Activated T-cell treated with anti-CD3 and anti-CD28 coated beads for 4 hours (primary cell): ENCODE results near the gene SLC44A1.

ENCODE experiments used
- DNase-seq: peaks from one replicate; pipeline ENCODE4 v3.0.0-alpha.2; 2020

Gene SLC44A1

GRCh38 chr9:105438141-105438806, 193.8 kb downstream of the SLC44A1 start:
- no peak for DNase-seq

DNA sequence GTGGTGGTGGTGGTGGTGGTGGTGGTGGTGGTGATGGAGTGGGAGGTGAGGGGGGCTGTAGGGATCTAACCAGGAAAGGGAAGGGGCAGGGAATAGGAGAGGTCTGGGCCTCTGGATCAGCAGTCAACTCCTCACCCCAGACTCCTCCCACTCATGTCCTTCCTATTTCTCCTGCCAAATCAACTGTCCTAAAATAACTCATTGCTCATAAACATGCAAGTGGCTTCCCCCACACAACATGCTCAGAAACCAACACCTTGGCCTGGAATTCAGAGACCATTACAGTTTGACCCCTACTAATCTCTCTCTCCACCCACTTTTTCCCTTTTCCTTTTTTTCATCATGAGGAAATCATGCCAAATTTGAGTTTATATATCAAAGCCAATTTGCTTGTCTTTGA, 195.0 kb downstream of the SLC44A1 start:
- DNase-seq: no peak

- DNase-seq: no peak
These were observed 197.2 kb downstream of the SLC44A1 start for GRCh38 chr9:105441616-105442160.

- DNase-seq: no peak
These were observed 198.7 kb downstream of the SLC44A1 start for GRCh38 chr9:105443121-105443520.

GRCh38 chr9:105444130-105444529, 199.7 kb downstream of the SLC44A1 start:
- DNase-seq: no peak

GRCh38 chr9:105445203-105445881, 200.9 kb downstream of the SLC44A1 start:
- no peak for DNase-seq

GRCh38 chr9:105447386-105447813, 202.9 kb downstream of the SLC44A1 start:
- DNase-seq: no peak

GRCh38 chr9:105447814-105448812, 203.7 kb downstream of the SLC44A1 start, which contains the start of gene FSD1L:
FSD1L (plus strand) TSS chr9:105448034; CDS start chr9:105448221, 187 bp downstream.
- DNase-seq: peak; percentile 64

DNA sequence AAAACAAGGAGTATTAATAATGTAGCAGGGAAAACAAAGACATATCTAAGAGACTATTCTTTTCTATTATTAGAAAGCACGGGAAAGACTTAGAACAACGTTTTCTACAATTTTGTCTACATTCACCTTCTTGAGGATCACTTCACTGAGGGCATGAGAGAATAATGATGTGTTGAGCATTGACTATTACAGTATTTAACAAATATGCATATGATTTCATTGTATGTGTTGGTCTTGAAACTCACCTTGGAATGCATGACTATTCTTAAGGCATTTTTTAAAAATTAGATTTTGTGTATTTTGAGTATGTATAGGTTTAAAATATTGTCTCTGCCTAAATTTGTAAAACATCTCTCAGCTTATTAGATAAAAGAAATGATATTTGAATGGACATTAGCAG, 204.6 kb downstream of the SLC44A1 start:
- DNase-seq: no peak

DNA sequence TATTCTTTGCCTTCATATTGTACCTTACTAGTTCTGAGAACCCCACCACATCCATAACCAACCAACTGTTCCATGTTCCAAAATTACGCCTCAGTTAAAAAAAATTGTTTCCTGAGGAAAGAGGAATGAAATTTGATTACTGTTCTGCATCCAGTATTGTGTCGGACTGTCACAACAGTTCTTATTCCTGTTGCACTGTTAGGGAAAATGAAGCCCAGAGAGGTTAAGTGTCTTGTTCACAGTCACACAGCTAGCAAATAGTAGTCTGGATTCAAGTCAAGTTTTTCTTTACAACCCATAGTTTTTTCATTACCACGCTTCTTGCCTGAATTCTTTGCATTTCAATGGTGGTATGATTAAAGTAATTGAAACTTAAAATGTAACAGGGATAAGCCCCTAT, 207.7 kb downstream of the SLC44A1 start:
- no peak for DNase-seq

- no peak for DNase-seq
These were observed 211.5 kb downstream of the SLC44A1 start for GRCh38 chr9:105455836-105456475.

GRCh38 chr9:105457560-105458294, 213.3 kb downstream of the SLC44A1 start:
- no peak for DNase-seq

DNA sequence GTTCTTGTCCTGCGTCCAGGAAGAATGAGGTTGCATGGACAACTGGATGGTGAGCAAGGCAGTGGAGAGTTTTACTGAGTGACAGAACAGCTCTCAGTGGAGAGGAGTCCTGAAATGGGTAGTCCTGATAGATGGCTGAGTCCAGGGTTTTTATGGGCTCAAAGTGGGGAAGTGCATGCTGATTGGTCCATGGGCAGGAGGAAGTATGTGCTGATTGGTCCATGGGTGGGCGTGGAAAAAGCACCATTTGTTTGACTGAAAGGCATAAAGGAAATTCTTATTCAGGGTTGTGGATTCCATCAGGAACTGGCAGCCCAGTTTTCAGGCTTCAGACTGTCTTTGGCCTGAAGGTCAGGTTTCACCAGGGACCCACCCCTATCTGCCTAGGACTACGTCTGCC, 214.0 kb downstream of the SLC44A1 start:
- DNase-seq: no peak

DNA sequence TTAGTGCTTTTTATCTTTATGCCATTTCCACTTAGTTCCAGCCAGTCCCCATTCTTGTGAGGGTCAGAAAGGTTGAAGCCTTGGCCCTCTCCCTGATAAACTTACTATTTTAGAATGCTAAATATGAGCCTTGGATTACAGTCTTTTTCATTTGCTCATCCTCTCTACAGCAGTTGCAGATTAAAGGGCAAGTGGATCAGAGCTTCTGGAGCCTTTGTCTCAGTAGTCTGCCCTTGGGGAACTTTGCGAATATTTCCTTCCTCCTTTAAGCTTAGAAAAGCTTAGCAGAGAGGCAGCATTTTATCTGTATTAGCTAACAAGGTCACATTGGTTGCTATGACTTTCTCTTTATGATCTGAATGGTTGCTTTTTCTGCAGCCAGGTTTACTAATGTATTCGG, 214.9 kb downstream of the SLC44A1 start:
- no peak for DNase-seq

DNA sequence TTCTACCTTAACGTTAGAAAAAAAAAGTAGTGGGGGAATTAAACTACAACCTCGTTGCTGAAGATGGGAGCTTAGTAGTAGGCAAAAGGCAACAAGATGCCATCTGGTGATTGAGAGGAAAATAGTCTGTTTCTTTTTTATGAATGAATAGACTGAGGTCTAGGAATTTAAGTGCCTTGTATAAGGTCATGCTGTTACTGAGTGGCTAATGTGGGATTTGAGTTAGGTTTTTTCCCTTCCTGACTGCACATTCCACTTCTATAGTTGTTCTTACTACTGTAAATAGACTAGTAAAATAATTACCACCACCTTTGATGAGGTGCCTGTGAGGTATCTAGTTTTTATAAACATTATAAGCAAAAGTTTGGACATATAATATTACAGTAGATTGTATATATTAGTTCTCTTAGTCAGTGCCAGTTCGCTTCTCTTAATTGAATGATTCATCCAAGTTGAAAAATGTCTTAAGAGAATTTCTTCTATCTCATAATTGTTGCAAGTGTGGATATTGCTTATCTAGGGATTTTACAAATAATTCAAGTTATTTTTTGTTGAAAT, 222.5 kb downstream of the SLC44A1 start:
- DNase-seq: no peak

GRCh38 chr9:105468875-105469274, 224.4 kb downstream of the SLC44A1 start:
- no peak for DNase-seq

DNA sequence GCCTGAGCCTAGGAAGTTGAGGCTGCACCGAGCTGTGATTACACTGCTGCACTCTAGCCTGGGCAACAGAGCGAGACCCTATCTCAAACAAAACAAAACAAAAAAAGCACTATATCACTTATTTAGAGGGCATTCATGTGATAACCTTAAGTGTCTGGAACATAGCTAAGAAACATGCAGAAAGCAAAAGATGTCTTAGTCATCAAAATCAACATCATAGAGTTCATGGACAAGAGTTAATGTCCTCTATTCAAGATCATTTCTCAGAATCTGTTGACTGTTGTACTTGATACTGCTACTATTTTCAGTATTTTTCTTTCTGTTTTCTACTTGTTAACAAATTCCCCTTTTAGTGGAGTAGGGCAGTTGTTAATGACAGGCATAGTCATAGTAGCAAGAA, 228.8 kb downstream of the SLC44A1 start:
- no peak for DNase-seq

GRCh38 chr9:105475302-105475701, 230.9 kb downstream of the SLC44A1 start:
- no peak for DNase-seq

DNA sequence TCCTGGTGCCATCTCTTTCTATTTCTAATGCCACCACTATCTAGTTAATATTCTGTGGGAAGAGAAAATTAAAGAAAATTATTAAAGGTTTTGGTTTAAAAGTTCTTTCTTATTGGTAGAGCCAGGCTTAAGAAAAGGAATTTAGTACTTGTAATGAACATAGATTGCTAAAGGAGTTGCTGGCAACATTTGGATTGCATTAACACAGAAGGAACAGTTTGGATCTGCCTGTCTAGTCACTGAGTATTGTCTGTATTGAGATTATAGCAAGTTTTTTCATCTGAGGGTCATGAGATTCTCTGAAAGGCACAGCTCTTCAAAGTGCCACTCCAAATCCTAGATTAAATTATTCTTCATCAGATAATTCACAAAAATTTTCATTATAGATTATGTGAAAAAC, 235.4 kb downstream of the SLC44A1 start:
- DNase-seq: no peak

DNA sequence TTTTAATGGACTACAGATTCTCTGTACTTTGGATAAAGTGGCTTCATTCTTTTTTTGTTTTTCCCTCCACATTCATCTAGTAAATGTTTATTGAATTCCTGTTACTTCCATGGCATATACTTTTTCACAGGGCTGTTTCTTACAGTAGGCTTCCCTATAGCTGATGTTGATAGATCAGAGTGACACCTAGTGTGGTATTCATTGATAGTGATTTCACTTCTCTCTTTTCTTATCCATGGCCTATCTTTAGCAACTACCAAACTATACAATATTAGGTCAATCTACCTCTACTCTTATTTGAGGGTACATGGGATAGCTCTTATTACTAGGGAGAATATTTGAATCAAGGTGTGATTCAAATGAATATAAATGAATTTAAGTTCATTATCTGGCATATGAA, 239.2 kb downstream of the SLC44A1 start:
- no peak for DNase-seq

DNA sequence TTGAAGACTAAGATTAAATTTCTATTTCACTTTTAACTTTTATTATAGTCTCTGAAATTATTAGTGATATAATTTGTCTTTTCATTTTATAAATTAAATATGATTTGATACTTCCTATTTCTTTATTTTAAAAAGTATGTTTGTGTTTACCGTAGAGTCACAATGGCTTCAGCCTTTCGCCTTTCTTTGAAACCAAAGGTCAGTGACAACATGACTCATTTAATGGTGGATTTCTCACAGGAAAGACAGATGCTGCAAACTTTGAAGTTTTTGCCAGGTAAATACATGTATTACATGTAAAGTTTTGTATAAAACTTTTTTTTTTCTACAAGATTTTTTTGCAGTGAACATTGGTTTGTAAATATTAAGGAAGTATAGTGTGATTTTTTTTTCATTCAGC, 239.8 kb downstream of the SLC44A1 start:
- DNase-seq: no peak
